CD14-positive monocyte (primary cell): ENCODE data around the gene FUCA2. TPM values are rescaled to one million over a fixed set of nuclear protein-coding genes. Genes with fewer than 3 reads are reported as not detected.

Experiments used
- DNase-seq, 3 donors: peaks; one replicate each; pipeline ENCODE4 v3.0.0-alpha.2; 2011 to 2022
- H2AFZ ChIP-seq: 2 replicates; pipeline ENCODE4 v1.6.0; 2012; ENCODE audit warnings: mild to moderate bottlenecking, low read depth, low read length, inconsistent platforms; ENCODE audit not compliant: insufficient read depth, poor library complexity, severe bottlenecking
- H3K27ac ChIP-seq, 2 donors: 1 replicate in 1 of 2; 2 replicates in 1 of 2; pipeline ENCODE4 v1.5.1; 2012 to 2013; ENCODE audit warnings: low read length in 2 of 2, control low read depth in 1 of 2, inconsistent platforms in 1 of 2, low read depth in 1 of 2, mild to moderate bottlenecking in 1 of 2
- H3K27me3 ChIP-seq, 2 donors: one replicate each; pipeline versions ENCODE4 v1.6.0 to v1.6.1; 2011 to 2013; ENCODE audit warnings: low read length in 2 of 2; ENCODE audit not compliant: control insufficient read depth in 2 of 2, insufficient read depth in 2 of 2
- H3K36me3 ChIP-seq, 2 donors: replicated peaks in 1 of 2; 1 replicate in 1 of 2; 2 replicates in 1 of 2; pipeline versions ENCODE4 v1.5.1 to v1.6.1; 2012 to 2013; ENCODE audit warnings: low read length in 2 of 2, control low read depth in 1 of 2, inconsistent platforms in 1 of 2, mild to moderate bottlenecking in 1 of 2; ENCODE audit not compliant: insufficient read depth in 2 of 2, control insufficient read depth in 1 of 2
- H3K4me1 ChIP-seq, 2 donors: 1 replicate in 1 of 2; 2 replicates in 1 of 2; pipeline versions ENCODE4 v1.5.1 to v1.6.1; 2012 to 2013; ENCODE audit warnings: low read length in 2 of 2, control low read depth in 1 of 2, inconsistent platforms in 1 of 2, mild to moderate bottlenecking in 1 of 2, moderate library complexity in 1 of 2; ENCODE audit not compliant: insufficient read depth in 2 of 2, control insufficient read depth in 1 of 2
- H3K4me2 ChIP-seq: replicated peaks from 2 replicates; pipeline ENCODE3; 2012; ENCODE audit warnings: low read length, moderate library complexity, mild to moderate bottlenecking; ENCODE audit not compliant: poor library complexity, severe bottlenecking; ENCODE audit errors: extremely low read depth
- H3K4me3 ChIP-seq, 3 experiments: fragments of 200-600 bp in 1 of 3; sonication (generic) in 1 of 3; replicated peaks in 1 of 3; 1 replicate in 2 of 3; 2 replicates in 1 of 3; pipeline ENCODE4 v1.5.1; 2011 to 2013; ENCODE audit warnings: low read length in 3 of 3, mild to moderate bottlenecking in 3 of 3, control low read depth in 2 of 3, low read depth in 2 of 3, inconsistent platforms in 1 of 3, moderate library complexity in 1 of 3
- H3K79me2 ChIP-seq: 2 replicates; pipeline ENCODE4 v1.6.0; 2012; ENCODE audit warnings: mild to moderate bottlenecking, control low read depth, inconsistent platforms, low read length, moderate library complexity; ENCODE audit not compliant: insufficient read depth
- H3K9ac ChIP-seq: 2 replicates; pipeline ENCODE4 v1.6.0; 2017; ENCODE audit warnings: low read length, mild to moderate bottlenecking; ENCODE audit not compliant: insufficient read depth, poor library complexity, severe bottlenecking
- H3K9me3 ChIP-seq, 2 donors: replicated peaks in 1 of 2; 1 replicate in 1 of 2; 2 replicates in 1 of 2; pipeline versions ENCODE4 v1.5.1 to v1.6.1; 2012 to 2013; ENCODE audit warnings: low read length in 2 of 2, control low read depth in 1 of 2; ENCODE audit not compliant: control insufficient read depth in 1 of 2, insufficient read depth in 1 of 2
- H4K20me1 ChIP-seq: 2 replicates; pipeline ENCODE4 v1.6.0; 2012; ENCODE audit warnings: mild to moderate bottlenecking, low read length, control low read depth, moderate library complexity; ENCODE audit not compliant: insufficient read depth
- H3K27ac Mint-ChIP-seq, 7 donors: one replicate each; pipeline ENCODE4 v1.8.0; 2020; ENCODE audit warnings: mild to moderate bottlenecking in 7 of 7, mixed read lengths in 7 of 7, moderate library complexity in 6 of 7, inconsistent platforms in 2 of 7
- H3K27me3 Mint-ChIP-seq, 3 donors: one replicate each; pipeline ENCODE4 v1.8.0; 2021 to 2022; ENCODE audit warnings: low read depth in 3 of 3, mild to moderate bottlenecking in 3 of 3, mixed read lengths in 3 of 3, moderate library complexity in 3 of 3, inconsistent platforms in 1 of 3
- H3K36me3 Mint-ChIP-seq, 2 donors: one replicate each; pipeline ENCODE4 v1.8.0; 2020; ENCODE audit warnings: mixed read lengths in 2 of 2, inconsistent platforms in 1 of 2, mild to moderate bottlenecking in 1 of 2
- H3K4me1 Mint-ChIP-seq: one replicate; pipeline ENCODE4 v1.8.0; 2020; ENCODE audit warnings: mild to moderate bottlenecking, mixed read lengths
- H3K4me3 Mint-ChIP-seq, 2 donors: one replicate each; pipeline ENCODE4 v1.8.0; 2020; ENCODE audit warnings: mild to moderate bottlenecking in 2 of 2, mixed read lengths in 2 of 2, moderate library complexity in 1 of 2
- H3K9me3 Mint-ChIP-seq, 7 donors: one replicate each; pipeline ENCODE4 v1.8.0; 2020 to 2022; ENCODE audit warnings: mixed read lengths in 7 of 7, mild to moderate bottlenecking in 6 of 7, moderate library complexity in 6 of 7, inconsistent platforms in 2 of 7
- CTCF ChIP-seq: fragments of 200-600 bp; IDR thresholded peaks from one replicate; pipeline ENCODE4 v1.8.0; 2022; ENCODE audit warnings: antibody characterized with exemption, mild to moderate bottlenecking
- WGBS: methylation state at CpG from one replicate; pipeline ENCODE4 v1.1.5; 2013; ENCODE audit warnings: missing lambda C conversion rate; ENCODE audit not compliant: insufficient coverage; 5-methylcytosine and 5-hydroxymethylcytosine counted together
- intact Hi-C, 2 donors: fragments of 100-400 bp; cut with micrococcal nuclease; formaldehyde crosslinking; loops; one replicate each; pipeline versions ENCODE4 v1.15.0 to v1.15.1; 2023
- polyA plus RNA-seq, 3 donors: library from polyadenylated mRNA; depleted of rRNA in 1 of 3; unstranded in 2 of 3; stranded (reverse) in 1 of 3; fragments of 300-500 nt in 2 of 3; fragments of >200 nt in 1 of 3; fragmentation: Illumina TruSeq in 2 of 3; gene quantifications; 1 replicate in 2 of 3; 2 replicates in 1 of 3; pipeline ENCODE4 v1.2.3, GENCODE V29; 2012 to 2021

Gene FUCA2
- polyA plus RNA-seq, 3 donors: 35.7 to 93.5 (median 83.7) TPM

DNA sequence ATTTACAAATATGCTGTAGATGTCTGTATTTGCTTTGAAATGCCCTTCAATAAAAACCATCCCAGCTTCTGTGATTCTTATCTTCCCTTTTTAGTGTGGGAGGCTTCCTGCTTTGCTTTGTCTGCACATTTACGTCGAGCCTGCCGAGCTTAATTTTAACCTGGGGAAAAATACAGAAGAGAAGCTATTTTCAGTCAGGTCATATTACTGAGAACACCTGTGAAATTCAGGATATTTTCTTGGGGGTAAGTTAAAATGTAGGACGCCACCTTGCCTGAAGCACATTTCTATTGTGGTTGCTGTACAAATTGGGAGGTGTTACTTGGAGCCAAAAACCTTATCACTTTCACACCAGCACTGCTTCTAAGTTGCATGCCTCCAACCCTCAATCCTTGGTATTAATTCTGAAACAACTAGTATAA lies 43.6 kb upstream of the FUCA2 start:
- Histone ChIP-seq H3K79me2 (peaks cover 82% of the 10 kb centered on the region), H3K27me3 (no peaks in the 10 kb centered on the region), H3K4me3 (no peak overlapping the region), H3K4me1 (peaks cover 0 to 10% of the 10 kb centered on the region in 2 donors), H2AFZ (no peak overlapping the region), H3K27ac (peak overlapping the region in 1 of 2 donors; percentile 23), H3K4me2 (no peak overlapping the region), H3K9ac (no peak overlapping the region), H3K9me3 (no peaks in the 10 kb centered on the region), H4K20me1 (peaks cover 63% of the 10 kb centered on the region), H3K36me3 (peaks cover 3 to 18% of the 10 kb centered on the region in 2 donors)
- no peak for TF ChIP-seq CTCF
- Mint-ChIP-seq H3K9me3 (no peaks in the 10 kb centered on the region), H3K27ac (peak overlapping the region in 2 of 7 donors; percentile 16 to 40), H3K4me1 (peaks cover 28% of the 10 kb centered on the region), H3K36me3 (peaks cover 19 to 32% of the 10 kb centered on the region in 2 donors), H3K27me3 (no peaks in the 10 kb centered on the region), H3K4me3 (no peak overlapping the region)
- DNase-seq: no peak
- 0% methylated on average over 3 of the region's 4 CpGs for WGBS
- intact Hi-C loops: no loop called here

DNA sequence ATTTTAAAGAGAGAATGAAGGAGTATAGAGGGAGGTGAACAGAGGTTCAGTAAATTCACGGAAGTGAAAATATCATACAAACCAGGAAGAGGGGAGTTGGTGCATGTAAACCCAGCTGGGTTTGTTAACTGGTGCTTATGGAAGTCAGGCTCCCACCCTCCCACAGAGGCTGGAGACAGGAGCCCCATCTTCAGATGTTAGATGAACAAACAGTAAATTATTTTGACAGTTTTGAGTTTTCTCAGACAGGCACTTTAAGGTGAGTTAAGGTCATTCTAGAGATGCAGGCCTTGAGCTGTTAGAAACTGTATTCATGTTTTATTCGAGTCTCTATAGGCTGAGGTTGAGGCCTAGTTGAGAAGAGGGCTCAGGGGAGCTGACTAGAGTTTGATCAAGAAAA lies 41.8 kb upstream of the FUCA2 start:
- no CpG with 5 or more reads among the region's 2 CpGs for WGBS
- Histone ChIP-seq H3K9me3 (no peaks in the 10 kb centered on the region), H3K79me2 (peaks cover 93% of the 10 kb centered on the region), H3K27me3 (no peaks in the 10 kb centered on the region), H3K9ac (no peak overlapping the region), H3K4me1 (peaks cover 0 to 10% of the 10 kb centered on the region in 2 donors), H2AFZ (no peak overlapping the region), H3K27ac (no peak overlapping the region), H3K36me3 (peaks cover 3 to 20% of the 10 kb centered on the region in 2 donors), H4K20me1 (peaks cover 80% of the 10 kb centered on the region), H3K4me3 (no peak overlapping the region), H3K4me2 (no peak overlapping the region)
- intact Hi-C loops: no loop called here
- Mint-ChIP-seq H3K4me3 (no peak overlapping the region), H3K36me3 (peaks cover 16 to 28% of the 10 kb centered on the region in 2 donors), H3K27me3 (no peaks in the 10 kb centered on the region), H3K9me3 (no peaks in the 10 kb centered on the region), H3K27ac (peak overlapping the region in 4 of 7 donors; percentile 11 to 57 (median 22)), H3K4me1 (peaks cover 34% of the 10 kb centered on the region)
- DNase-seq: no peak
- TF ChIP-seq CTCF: no peak
